HPDE6-E6E7 (cell line): ENCODE data around the gene BTN3A1.
A peak's percentile ranks its signal among the peaks of the same experiment; 100 is the strongest.
"Not testable (repeated sequence)": the region's sequence is repeated elsewhere in the genome, so short reads cannot be mapped to it uniquely, and the experiment has no call there.

Source experiments
- DNase-seq: peaks from one replicate; pipeline ENCODE4 v3.0.0; 2011; ENCODE audit warnings: missing footprints; ENCODE audit errors: extremely low spot score

The BTN3A1 gene

GRCh38 chr6:26440977-26441358 is 38.9 kb downstream of the BTN3A1 start:
- DNase-seq: no peak

GRCh38 chr6:26441977-26442376 is 39.9 kb downstream of the BTN3A1 start:
- no peak for DNase-seq

- no peak for DNase-seq
These were observed 44.0 kb downstream of the BTN3A1 start for GRCh38 chr6:26445934-26446667.

GRCh38 chr6:26447257-26447656 is 45.2 kb downstream of the BTN3A1 start:
- no peak for DNase-seq

- no peak for DNase-seq
These were observed 48.2 kb downstream of the BTN3A1 start for GRCh38 chr6:26450240-26450639.

- DNase-seq: no peak
These were observed 50.7 kb downstream of the BTN3A1 start for GRCh38 chr6:26452631-26453235.

GRCh38 chr6:26454631-26455030 is 52.6 kb downstream of the BTN3A1 start:
- no peak for DNase-seq

- DNase-seq: no peak
These were observed 53.4 kb downstream of the BTN3A1 start for GRCh38 chr6:26455357-26455970.

GRCh38 chr6:26457264-26457805 is 55.3 kb downstream of the BTN3A1 start:
- DNase-seq: no peak

- DNase-seq: peak; percentile 95
These were observed 56.0 kb downstream of the BTN3A1 start, which contains the start of gene BTN2A1 for GRCh38 chr6:26457806-26458688. Gene BTN2A1 (plus strand): TSS chr6:26457955. CDS start chr6:26458637, 682 bp downstream.

GRCh38 chr6:26459023-26459810 is 57.1 kb downstream of the BTN3A1 start:
- DNase-seq: no peak

- not testable (repeated sequence) for DNase-seq
These were observed 59.3 kb downstream of the BTN3A1 start for GRCh38 chr6:26461353-26461752.

GRCh38 chr6:26464014-26464413 is 61.9 kb downstream of the BTN3A1 start:
- DNase-seq: no peak

- DNase-seq: no peak
These were observed 62.5 kb downstream of the BTN3A1 start for GRCh38 chr6:26464416-26465131.
